GM18508 (cell line): ENCODE results near the gene AGBL1.
"Not testable (repeated sequence)": the region's sequence is repeated elsewhere in the genome, so short reads cannot be mapped to it uniquely, and the experiment has no call there.

Experiments used
- ATAC-seq: cut with Tn5 transposase; IDR thresholded peaks from one replicate; pipeline ENCODE4 v1.9.1; 2021; ENCODE audit warnings: moderate number of reproducible peaks; ENCODE audit not compliant: insufficient read depth, unreplicated experiment

AGBL1 gene

GRCh38 chr15:86082619-86083380, 3.1 kb downstream of the AGBL1 start:
- ATAC-seq = no peak

DNA sequence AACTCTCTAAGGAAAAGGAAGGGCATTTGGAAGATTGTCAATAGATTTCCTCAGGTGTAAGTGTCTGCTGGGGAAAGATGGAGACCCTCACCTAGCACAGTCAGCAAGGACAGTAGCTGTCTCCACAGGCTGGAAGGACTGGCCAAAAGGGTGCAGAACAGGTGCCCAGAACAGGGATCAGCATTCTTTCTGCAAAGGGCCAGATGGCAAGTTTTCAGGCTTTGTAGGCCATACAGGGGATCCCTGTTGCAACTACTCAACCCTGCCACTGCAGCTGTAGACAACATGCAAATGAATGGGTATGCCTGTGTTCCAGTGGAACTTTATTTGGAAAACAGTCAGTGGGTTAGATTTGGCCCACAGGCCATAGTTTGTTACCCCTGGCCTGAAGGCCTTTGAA, 8.1 kb downstream of the AGBL1 start:
- no peak for ATAC-seq

DNA sequence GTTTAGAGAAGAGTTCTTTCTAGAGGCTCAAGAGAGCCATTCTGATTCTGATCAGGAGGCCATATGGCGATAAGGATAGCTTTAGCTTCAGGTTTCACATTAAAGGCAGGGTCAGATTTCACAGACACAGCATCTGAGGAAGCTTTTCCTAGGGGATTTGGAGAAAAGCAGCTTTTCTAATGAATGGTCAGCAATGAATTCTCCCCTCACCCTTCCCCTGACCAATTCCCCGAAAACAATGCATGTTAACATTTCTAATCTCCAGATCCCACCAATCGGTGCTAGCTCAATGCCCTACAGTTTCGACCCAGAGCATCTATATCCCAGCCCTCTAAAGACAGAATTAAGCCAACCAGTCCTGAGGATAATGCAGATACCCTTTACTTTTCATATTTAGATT, 9.8 kb downstream of the AGBL1 start:
- ATAC-seq = no peak

- ATAC-seq = no peak
These were observed 22.1 kb downstream of the AGBL1 start for GRCh38 chr15:86101818-86102217.

GRCh38 chr15:86103825-86104224, 24.2 kb downstream of the AGBL1 start:
- ATAC-seq = no peak

DNA sequence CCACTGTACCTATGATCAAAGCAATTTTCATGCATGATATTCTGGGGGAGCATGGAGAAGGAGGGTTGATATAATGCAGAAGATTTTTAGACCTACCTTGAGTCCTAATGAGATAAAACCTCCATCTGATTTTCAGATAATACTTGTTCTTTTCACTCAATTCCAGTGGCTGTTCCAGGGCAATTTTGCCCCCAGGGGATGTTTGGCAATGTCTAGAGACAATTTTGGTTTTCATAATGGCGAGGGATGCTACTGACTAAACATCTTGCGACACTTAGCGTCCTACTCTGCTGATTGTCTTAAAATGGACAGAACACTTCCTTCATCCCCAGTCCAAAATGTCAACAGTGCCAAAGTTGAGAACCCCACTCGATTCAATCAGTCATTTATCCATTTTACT, 26.6 kb downstream of the AGBL1 start:
- no peak for ATAC-seq

- ATAC-seq = no peak
These were observed 35.6 kb downstream of the AGBL1 start for GRCh38 chr15:86115145-86115801.

DNA sequence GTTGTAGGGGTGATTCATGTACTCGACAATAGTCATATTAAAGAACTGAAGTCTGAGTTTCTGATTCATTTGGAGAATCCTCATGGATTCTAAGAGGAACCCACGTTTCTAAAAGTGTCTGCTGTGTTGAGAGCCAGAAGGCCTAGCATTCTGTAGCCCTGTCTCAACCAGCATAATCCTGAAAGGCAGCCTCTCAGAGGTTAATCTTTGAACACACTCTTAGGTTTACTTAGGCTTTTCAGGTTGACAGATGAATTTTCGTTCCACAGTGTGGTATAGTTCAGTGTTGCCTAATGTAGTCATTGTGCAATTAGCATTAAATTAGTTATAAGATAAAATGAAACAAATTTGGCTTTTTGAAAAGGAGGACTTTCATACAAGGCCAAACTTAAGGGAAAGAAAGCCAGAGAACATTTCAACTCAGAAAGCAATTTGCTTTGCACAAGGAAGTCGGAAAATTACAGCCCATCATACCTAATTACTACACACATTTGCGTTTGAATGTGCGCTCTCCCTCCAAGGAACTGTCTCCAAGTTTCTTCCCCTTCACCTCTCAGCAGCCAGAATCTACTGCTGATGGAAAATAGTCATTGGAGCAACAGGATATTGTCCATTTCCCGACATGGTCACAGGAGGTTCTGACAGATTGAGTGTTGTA, 42.0 kb downstream of the AGBL1 start:
- no peak for ATAC-seq

DNA sequence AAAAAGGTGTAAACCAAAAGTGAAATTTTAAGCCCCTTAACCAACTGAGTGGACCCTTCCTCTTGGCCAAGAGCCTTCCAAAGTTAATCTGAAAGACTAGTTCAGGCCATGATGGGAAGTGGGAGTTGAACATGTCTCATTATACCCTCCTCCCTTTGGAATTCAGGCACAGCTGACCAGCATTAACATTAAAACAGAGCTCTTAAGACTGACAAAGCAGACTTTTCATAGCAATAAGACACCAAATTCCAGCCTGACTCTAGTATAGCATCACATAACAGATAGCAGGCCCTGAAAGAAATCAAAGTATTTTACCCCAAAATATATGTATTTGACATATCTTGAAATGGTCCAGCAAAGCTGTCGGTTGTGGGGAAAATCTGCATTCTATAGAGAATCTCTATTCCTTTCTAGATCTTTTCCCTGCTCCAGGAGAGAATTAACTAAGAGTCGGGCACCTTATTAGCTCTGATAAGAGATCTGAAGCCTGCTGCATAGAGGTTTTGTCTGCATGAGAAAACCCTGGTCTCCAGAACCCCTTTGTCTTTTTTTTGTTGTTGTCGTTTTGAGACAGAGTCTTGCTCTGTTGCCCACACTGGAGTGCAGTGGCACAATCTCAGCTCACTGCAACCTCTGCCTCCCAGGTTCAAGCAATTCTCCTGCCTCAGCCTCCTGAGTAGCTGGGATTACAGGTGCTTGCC, 43.2 kb downstream of the AGBL1 start:
- ATAC-seq = not testable (repeated sequence)

DNA sequence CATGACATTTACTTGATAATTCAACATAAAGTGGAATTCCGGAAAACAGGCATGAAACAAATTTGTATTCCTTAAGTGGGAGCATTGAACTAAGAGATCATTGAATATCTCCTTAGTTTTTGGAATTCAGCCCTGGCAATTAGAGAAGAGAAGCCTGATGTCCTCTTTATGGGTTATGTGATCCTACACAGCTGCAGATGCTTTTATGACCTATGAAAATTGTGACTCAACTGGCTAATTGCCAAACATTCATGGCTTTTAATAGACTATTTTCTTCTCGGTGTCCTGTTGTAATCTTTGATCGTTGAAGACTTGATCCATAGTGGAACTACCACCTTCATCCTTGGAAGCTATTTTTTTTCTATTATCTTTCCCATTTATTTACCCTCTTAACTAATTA, 46.1 kb downstream of the AGBL1 start:
- no peak for ATAC-seq

GRCh38 chr15:86127547-86127946, 47.9 kb downstream of the AGBL1 start:
- ATAC-seq = no peak

DNA sequence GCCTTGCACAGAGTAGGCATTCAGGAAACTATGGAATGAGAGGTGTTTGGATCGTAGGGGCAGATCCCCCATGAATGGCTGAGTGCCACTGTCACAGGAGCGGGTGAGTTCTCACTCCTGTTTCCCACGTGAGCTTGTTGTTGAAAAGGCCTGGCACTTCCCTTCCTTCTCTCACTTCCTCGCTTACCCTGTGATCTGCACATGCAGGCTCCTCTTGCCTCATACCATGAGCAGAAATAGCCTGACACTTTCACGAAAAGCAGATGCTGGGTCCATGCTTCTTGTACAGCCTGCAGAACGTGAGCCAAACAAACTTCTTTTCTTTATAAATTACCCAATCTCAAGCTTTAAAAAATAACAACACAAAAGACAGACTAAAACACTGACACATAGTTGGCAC, 55.4 kb downstream of the AGBL1 start:
- ATAC-seq = no peak

- ATAC-seq = no peak
These were observed 57.2 kb downstream of the AGBL1 start for GRCh38 chr15:86136861-86137260.

DNA sequence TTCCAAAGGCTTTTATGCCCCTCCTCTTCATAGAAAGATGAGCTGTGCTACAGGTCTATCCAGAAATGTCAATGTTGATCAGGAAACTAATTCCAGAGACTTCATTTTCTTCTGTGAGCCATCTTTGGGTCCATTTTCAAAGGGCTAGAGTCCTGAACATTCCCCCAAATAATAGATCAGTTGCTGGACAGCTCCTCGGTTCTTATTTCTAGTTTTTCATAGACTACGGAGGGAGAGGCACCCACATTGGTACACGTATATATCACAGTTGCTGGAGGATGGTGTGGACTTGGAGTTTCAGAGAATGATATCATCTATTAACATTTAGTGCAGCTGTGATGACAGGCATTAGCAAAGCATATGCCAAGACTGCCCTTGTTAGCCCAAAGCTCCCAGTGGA, 59.1 kb downstream of the AGBL1 start:
- no peak for ATAC-seq

- no peak for ATAC-seq
These were observed 60.2 kb downstream of the AGBL1 start for GRCh38 chr15:86139828-86140227.

DNA sequence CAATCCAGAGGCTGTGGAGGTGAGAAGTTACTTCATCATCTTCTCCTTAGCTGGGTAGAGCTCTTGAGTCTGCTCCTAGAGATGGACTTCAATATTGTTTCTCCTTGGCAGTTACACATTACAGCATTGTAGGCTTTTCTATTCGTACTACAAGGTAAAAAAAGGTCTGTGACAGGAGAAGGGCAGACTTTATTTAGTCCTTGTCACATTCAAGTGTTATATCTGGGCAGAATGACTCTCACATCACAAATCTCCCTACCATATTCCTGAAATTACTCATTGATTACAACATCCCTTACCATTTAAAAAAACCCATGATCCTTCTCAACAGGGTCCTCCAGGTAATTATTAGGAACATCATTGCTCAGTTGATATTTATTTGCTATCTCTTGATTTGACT, 75.0 kb downstream of the AGBL1 start:
- ATAC-seq = no peak

- no peak for ATAC-seq
These were observed 75.9 kb downstream of the AGBL1 start for GRCh38 chr15:86155551-86155950.

DNA sequence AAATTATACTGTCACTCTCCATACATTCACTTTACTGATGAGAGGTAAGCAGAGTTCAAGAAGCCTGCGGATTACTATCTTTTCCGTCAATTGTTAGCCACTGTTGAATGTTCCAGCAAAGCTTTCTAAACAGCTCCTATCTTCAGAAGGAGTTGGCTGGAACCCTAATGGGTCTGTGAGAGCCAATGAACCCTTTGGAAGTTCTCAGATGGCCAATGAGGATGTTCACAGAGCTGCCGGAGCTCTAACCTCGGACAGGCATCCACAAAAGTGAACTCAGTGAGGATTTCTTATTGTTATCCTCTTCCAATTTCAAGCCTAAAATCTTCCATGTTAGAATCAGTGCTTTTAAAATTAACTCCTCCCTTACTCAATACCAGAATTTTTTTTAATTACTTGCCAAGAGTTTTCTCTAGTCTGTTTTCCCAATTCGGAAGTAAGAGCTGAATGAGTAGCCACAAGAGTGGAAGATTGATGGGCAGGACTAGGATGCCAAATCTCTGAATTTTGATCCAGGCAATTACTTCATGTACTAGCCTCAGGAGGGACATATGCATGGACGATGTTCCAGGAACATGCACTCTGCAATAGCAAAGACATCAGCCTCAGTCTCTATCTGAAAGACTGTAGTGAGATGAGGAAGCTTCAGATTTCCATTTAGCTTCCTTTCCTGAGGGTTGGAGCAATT, 78.1 kb downstream of the AGBL1 start:
- no peak for ATAC-seq

DNA sequence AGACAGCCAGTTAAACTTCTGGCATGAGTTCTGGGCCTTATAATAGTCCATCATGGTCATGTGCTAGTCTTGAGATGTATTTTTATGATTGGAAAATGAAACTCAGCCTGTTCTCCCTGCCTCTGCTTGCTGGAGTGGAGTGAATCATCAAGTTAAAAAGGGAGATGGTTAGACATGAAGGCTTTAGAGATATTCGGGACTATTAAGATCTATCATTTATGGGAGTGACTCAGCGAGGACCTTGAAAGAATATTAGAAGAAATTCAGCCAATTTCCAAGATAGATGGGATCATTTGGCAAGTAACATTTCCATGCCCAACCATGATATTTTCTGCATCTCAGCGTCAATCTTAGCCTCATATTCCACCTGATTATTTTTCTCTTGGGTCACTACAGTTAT, 79.8 kb downstream of the AGBL1 start:
- no peak for ATAC-seq

DNA sequence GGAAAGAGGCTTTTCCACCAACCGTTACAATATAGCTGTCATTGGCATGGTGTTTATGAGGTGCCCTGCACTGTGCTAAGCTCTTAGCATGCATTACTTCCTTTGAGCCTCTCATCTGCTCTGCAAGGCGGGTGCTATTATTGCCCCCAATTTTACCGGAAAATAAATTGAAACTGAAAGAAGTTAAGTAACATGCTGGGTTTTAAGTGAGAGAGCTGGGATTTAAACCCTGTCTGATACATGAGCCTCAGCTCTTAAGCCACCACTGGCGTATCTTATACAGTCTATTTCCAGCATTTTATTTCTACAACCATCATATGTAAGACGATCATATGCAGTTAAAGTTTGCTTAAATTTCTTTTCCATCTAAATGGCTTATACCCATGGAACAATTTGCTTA, 81.6 kb downstream of the AGBL1 start:
- ATAC-seq = no peak
